HuH-7 (cell line): ENCODE results near the gene SNX30.
A peak's percentile ranks its signal among the peaks of the same experiment; 100 is the strongest.

Source experiments
- DNase-seq: peaks from one replicate; pipeline ENCODE4 v3.0.0; 2011; ENCODE audit warnings: low spot score

The SNX30 gene

GRCh38 chr9:112783551-112783954 is 33.0 kb downstream of the SNX30 start:
- no peak for DNase-seq

- DNase-seq: no peak
These were observed 33.6 kb downstream of the SNX30 start for GRCh38 chr9:112784020-112784785.

- DNase-seq: no peak
These were observed 35.4 kb downstream of the SNX30 start for GRCh38 chr9:112785986-112786385.

GRCh38 chr9:112786829-112787520 is 36.4 kb downstream of the SNX30 start:
- no peak for DNase-seq

- DNase-seq: no peak
These were observed 37.4 kb downstream of the SNX30 start for GRCh38 chr9:112787978-112788377.

GRCh38 chr9:112789473-112789872 is 38.9 kb downstream of the SNX30 start:
- DNase-seq: no peak

- DNase-seq: no peak
These were observed 39.6 kb downstream of the SNX30 start for GRCh38 chr9:112789891-112790774.

- no peak for DNase-seq
These were observed 42.1 kb downstream of the SNX30 start for GRCh38 chr9:112792670-112793069.

- peak; percentile 56 for DNase-seq
These were observed 42.8 kb downstream of the SNX30 start for GRCh38 chr9:112793213-112793810.

- no peak for DNase-seq
These were observed 44.2 kb downstream of the SNX30 start for GRCh38 chr9:112794731-112795130.

GRCh38 chr9:112795921-112796320 is 45.4 kb downstream of the SNX30 start:
- DNase-seq: no peak

- DNase-seq: no peak
These were observed 45.9 kb downstream of the SNX30 start for GRCh38 chr9:112796485-112796884.

- DNase-seq: no peak
These were observed 58.8 kb downstream of the SNX30 start for GRCh38 chr9:112809351-112809848.

- DNase-seq: no peak
These were observed 59.3 kb downstream of the SNX30 start for GRCh38 chr9:112809906-112810305.

GRCh38 chr9:112810696-112811490 is 60.3 kb downstream of the SNX30 start:
- DNase-seq: no peak

- no peak for DNase-seq
These were observed 61.0 kb downstream of the SNX30 start for GRCh38 chr9:112811518-112811917.

- no peak for DNase-seq
These were observed 65.3 kb downstream of the SNX30 start for GRCh38 chr9:112815868-112816267.

- no peak for DNase-seq
These were observed 67.3 kb downstream of the SNX30 start for GRCh38 chr9:112817860-112818203.

GRCh38 chr9:112819635-112820496 is 69.3 kb downstream of the SNX30 start:
- DNase-seq: peak; percentile 52

- DNase-seq: no peak
These were observed 70.3 kb downstream of the SNX30 start for GRCh38 chr9:112820881-112821280.
